Brain microvascular endothelial cell (primary cell): Measurements from ENCODE around the gene MOCS2.

Experiments used
- DNase-seq: peaks from one replicate; pipeline ENCODE4 v3.0.0-alpha.2; 2020
- H3K27ac ChIP-seq: fragments of 250-450 bp; sonication (Bioruptor Pico); 2 replicates; pipeline ENCODE4 v1.5.1; 2020; ENCODE audit warnings: mild to moderate bottlenecking, moderate library complexity
- H3K27me3 ChIP-seq: fragments of 250-450 bp; sonication (Bioruptor Pico); replicated peaks from 2 replicates; pipeline ENCODE4 v1.5.1; 2020; ENCODE audit warnings: mild to moderate bottlenecking
- H3K36me3 ChIP-seq: fragments of 250-450 bp; sonication (Bioruptor Pico); replicated peaks from 2 replicates; pipeline ENCODE4 v1.5.1; 2020; ENCODE audit warnings: mild to moderate bottlenecking
- H3K4me3 ChIP-seq: 2 replicates; pipeline ENCODE4 v1.5.1; 2011; ENCODE audit warnings: low read depth, mild to moderate bottlenecking, control low read depth, low read length, moderate library complexity
- CTCF ChIP-seq: IDR thresholded peaks from 2 replicates; pipeline ENCODE4 v1.5.1; 2011; ENCODE audit warnings: low read depth, mild to moderate bottlenecking, moderate library complexity, low read length, control low read depth, inconsistent platforms; ENCODE audit errors: missing control alignments
- in situ Hi-C: cut with HindIII; loops from 2 replicates; pipeline ENCODE4 v1.10.0; 2017; ENCODE audit warnings: low sequenced_read_pairs, low pct_ligation_motif_present

The MOCS2 gene

GRCh38 chr5:53105611-53106300 lies 3.8 kb downstream of the MOCS2 start:
- Histone ChIP-seq H3K4me3 (no peak overlapping the region), H3K27me3 (no peaks in the 10 kb centered on the region), H3K27ac (no peak overlapping the region), H3K36me3 (peaks cover 5% of the 10 kb centered on the region)
- DNase-seq = no peak
- in situ Hi-C loops = no loop called here
- TF ChIP-seq CTCF = no peak

- H3K36me3 ChIP-seq = peaks cover 18% of the 10 kb centered on the region
- H3K4me3 ChIP-seq = no peak overlapping the region
- H3K27me3 ChIP-seq = no peaks in the 10 kb centered on the region
- H3K27ac ChIP-seq = no peak overlapping the region
- in situ Hi-C loops = no loop called here
- TF ChIP-seq CTCF = no peak
- DNase-seq = no peak
Observed at GRCh38 chr5:53100606-53101005, 9.0 kb downstream of the MOCS2 start.

DNA sequence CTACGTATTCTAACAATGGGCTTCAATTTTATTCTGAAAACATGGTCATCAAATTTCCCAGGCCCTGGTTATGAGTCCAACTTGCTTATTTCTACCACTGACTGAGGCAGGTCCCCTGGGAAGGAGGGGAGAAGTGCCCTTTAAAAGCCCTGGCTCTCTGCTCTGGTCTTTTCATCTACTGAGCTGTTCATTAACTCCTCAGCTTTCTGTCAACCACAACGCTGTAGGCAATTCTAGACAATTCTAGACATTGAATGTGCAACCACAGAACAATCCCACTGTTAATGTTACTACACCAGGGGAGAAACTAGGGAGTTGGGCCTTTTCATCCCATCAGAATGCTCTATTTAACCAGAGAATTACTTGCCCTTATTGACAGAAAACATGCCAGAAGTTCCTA lies 10.0 kb downstream of the MOCS2 start:
- peak; percentile 32 for DNase-seq
- peaks cover 22% of the 10 kb centered on the region for H3K36me3 ChIP-seq
- in situ Hi-C loops = no loop called here
- no peak for TF ChIP-seq CTCF
- H3K27me3 ChIP-seq = no peaks in the 10 kb centered on the region
- no peak overlapping the region for H3K4me3 ChIP-seq
- peak overlapping the region; percentile 41 for H3K27ac ChIP-seq

GRCh38 chr5:53095931-53096525 lies 13.5 kb downstream of the MOCS2 start:
- in situ Hi-C loops = no loop called here
- peak; percentile 84 for TF ChIP-seq CTCF
- Histone ChIP-seq H3K27ac (no peak overlapping the region), H3K4me3 (no peak overlapping the region), H3K27me3 (no peaks in the 10 kb centered on the region), H3K36me3 (peaks cover 27% of the 10 kb centered on the region)
- DNase-seq = peak; percentile 75

DNA sequence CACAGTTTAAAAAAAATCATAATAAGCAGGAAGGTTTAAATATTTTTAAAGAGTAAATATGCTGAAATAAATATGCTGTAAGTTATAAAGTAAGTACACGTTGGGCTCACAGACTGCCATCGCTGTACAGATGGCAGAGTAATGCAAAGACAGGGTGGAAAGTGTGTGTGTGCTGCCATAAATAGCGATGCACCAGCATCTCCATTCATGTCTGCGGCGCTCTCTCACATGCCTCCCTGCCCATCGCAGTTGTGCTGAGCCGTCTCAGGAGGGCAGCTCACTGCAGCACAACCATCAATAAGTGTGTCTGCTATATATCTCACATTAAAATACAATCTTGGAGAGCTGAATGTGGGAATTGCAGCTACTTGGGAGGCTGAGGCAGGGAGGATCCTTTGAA lies 14.3 kb downstream of the MOCS2 start:
- Histone ChIP-seq H3K4me3 (no peak overlapping the region), H3K27me3 (no peaks in the 10 kb centered on the region), H3K36me3 (peaks cover 27% of the 10 kb centered on the region), H3K27ac (no peak overlapping the region)
- no peak for DNase-seq
- no peak for TF ChIP-seq CTCF
- in situ Hi-C loops = no loop called here
